Activated CD4-positive, alpha-beta memory T cell treated with anti-CD3 and anti-CD28 coated beads, Interleukin-2, amount 10 ng/mL, durations not matched to agents 7 days and 5 days (primary cell): Measurements from ENCODE around the gene UBR7. TPM values are rescaled to one million over a fixed set of nuclear protein-coding genes. Genes with fewer than 3 reads are reported as not detected.
A peak's percentile ranks its signal among the peaks of the same experiment; 100 is the strongest.

ENCODE experiments used
- CTCF ChIA-PET: fragments of 350-600 bp; sonication (Branson Sonifier 250); formaldehyde crosslinking; loops from one replicate; lab custom pipeline; 2021; ENCODE audit warnings: antibody characterized with exemption, inconsistent platforms; lab: Charles Lee
- POLR2A ChIA-PET: fragments of 350-600 bp; sonication (Branson Sonifier 250); formaldehyde crosslinking; loops from one replicate; lab custom pipeline; 2021; ENCODE audit warnings: antibody characterized with exemption; lab: Charles Lee
- DNase-seq: peaks from one replicate; pipeline ENCODE4 v3.0.0-alpha.2; 2020
- H3K27ac Mint-ChIP-seq: one replicate; pipeline ENCODE4 v1.8.0; 2021; ENCODE audit warnings: mild to moderate bottlenecking, mixed read lengths
- H3K27me3 Mint-ChIP-seq: one replicate; pipeline ENCODE4 v1.8.0; 2021; ENCODE audit warnings: mixed read lengths
- H3K36me3 Mint-ChIP-seq: one replicate; pipeline ENCODE4 v1.8.0; 2021; ENCODE audit warnings: low read depth, mixed read lengths
- H3K4me1 Mint-ChIP-seq: one replicate; pipeline ENCODE4 v1.8.0; 2021; ENCODE audit warnings: mixed read lengths
- H3K4me3 Mint-ChIP-seq: one replicate; pipeline ENCODE4 v1.8.0; 2021; ENCODE audit warnings: mild to moderate bottlenecking, mixed read lengths
- H3K9me3 Mint-ChIP-seq: one replicate; pipeline ENCODE4 v1.8.0; 2021; ENCODE audit warnings: mixed read lengths
- total RNA-seq, 2 experiments: library from RNA; stranded (reverse); gene quantifications; one replicate each; pipeline ENCODE4 v1.2.3, GENCODE V29; 2021

UBR7 gene
- total RNA-seq, 2 experiments from 2014 or later, result 43.5 to 47.7 TPM

GRCh38 chr14:93234798-93235197 is 27.7 kb downstream of the UBR7 start:
- no peak overlapping the region for H3K27ac Mint-ChIP-seq

GRCh38 chr14:93239869-93240677 is 33.0 kb downstream of the UBR7 start:
- H3K27me3 Mint-ChIP-seq, result peaks cover 3% of the 10 kb centered on the region
- ChIA-PET POLR2A (no interaction called here), CTCF (no interaction called here)
- H3K36me3 Mint-ChIP-seq, result peaks cover 16% of the 10 kb centered on the region
- DNase-seq, result no peak
- H3K27ac Mint-ChIP-seq, result no peak overlapping the region
- no peaks in the 10 kb centered on the region for H3K9me3 Mint-ChIP-seq
- H3K4me1 Mint-ChIP-seq, result no peaks in the 10 kb centered on the region
- no peak overlapping the region for H3K4me3 Mint-ChIP-seq

More at GRCh38 chr14:93234798-93235197, 27.7 kb downstream of the UBR7 start:
- ChIA-PET CTCF (no interaction called here), POLR2A (no interaction called here)
- H3K27me3 Mint-ChIP-seq, result peaks cover 26% of the 10 kb centered on the region
- no peak for DNase-seq
- H3K9me3 Mint-ChIP-seq, result no peaks in the 10 kb centered on the region
- peaks cover 11% of the 10 kb centered on the region for H3K4me1 Mint-ChIP-seq
- H3K4me3 Mint-ChIP-seq, result no peak overlapping the region
- no peaks in the 10 kb centered on the region for H3K36me3 Mint-ChIP-seq

- Mint-ChIP-seq H3K9me3 (no peaks in the 10 kb centered on the region), H3K27me3 (no peaks in the 10 kb centered on the region), H3K4me3 (no peak overlapping the region), H3K4me1 (no peaks in the 10 kb centered on the region), H3K36me3 (peaks cover 22% of the 10 kb centered on the region), H3K27ac (no peak overlapping the region)
- DNase-seq, result no peak
- CTCF ChIA-PET, result interaction anchor here (0.7 kb wide), 1 partner anchor 1484 kb away, joined by 3 read pairs; no protein-coding TSS in a partner anchor
- POLR2A ChIA-PET, result no interaction called here
These were observed 33.6 kb downstream of the UBR7 start for GRCh38 chr14:93240678-93241000.

GRCh38 chr14:93245764-93246420 is 38.8 kb downstream of the UBR7 start:
- no peaks in the 10 kb centered on the region for H3K9me3 Mint-ChIP-seq
- peaks cover 26% of the 10 kb centered on the region for H3K36me3 Mint-ChIP-seq
- peaks cover 22% of the 10 kb centered on the region for H3K4me1 Mint-ChIP-seq
- H3K27ac Mint-ChIP-seq, result no peak overlapping the region
- H3K4me3 Mint-ChIP-seq, result no peak overlapping the region
- CTCF ChIA-PET, result no interaction called here
- DNase-seq, result no peak
- POLR2A ChIA-PET, result no interaction called here
- no peaks in the 10 kb centered on the region for H3K27me3 Mint-ChIP-seq

GRCh38 chr14:93246534-93246933 is 39.5 kb downstream of the UBR7 start:
- DNase-seq, result no peak
- H3K27ac Mint-ChIP-seq, result no peak overlapping the region
- ChIA-PET CTCF (no interaction called here), POLR2A (no interaction called here)
- H3K4me3 Mint-ChIP-seq, result no peak overlapping the region
- H3K36me3 Mint-ChIP-seq, result peaks cover 26% of the 10 kb centered on the region
- no peaks in the 10 kb centered on the region for H3K9me3 Mint-ChIP-seq
- H3K4me1 Mint-ChIP-seq, result peaks cover 22% of the 10 kb centered on the region
- no peaks in the 10 kb centered on the region for H3K27me3 Mint-ChIP-seq

GRCh38 chr14:93249128-93249831 is 42.2 kb downstream of the UBR7 start:
- no peaks in the 10 kb centered on the region for H3K9me3 Mint-ChIP-seq
- H3K27ac Mint-ChIP-seq, result peak overlapping the region; percentile 19
- no peak overlapping the region for H3K4me3 Mint-ChIP-seq
- no peaks in the 10 kb centered on the region for H3K27me3 Mint-ChIP-seq
- peaks cover 11% of the 10 kb centered on the region for H3K36me3 Mint-ChIP-seq
- ChIA-PET CTCF (interaction anchor here (0.7 to 3.3 kb wide), 2 partner anchors 86 to 136 kb away, joined by 3 to 9 read pairs; no protein-coding TSS in a partner anchor), POLR2A (interaction anchor here (1.0 kb wide), 1 partner anchor 17 kb away, joined by 3 read pairs; no protein-coding TSS in a partner anchor)
- DNase-seq, result no peak
- peaks cover 24% of the 10 kb centered on the region for H3K4me1 Mint-ChIP-seq

GRCh38 chr14:93262446-93262845 is 55.4 kb downstream of the UBR7 start:
- Mint-ChIP-seq H3K27me3 (no peaks in the 10 kb centered on the region), H3K36me3 (peaks cover 9% of the 10 kb centered on the region), H3K4me1 (peaks cover 4% of the 10 kb centered on the region), H3K27ac (no peak overlapping the region), H3K9me3 (no peaks in the 10 kb centered on the region), H3K4me3 (no peak overlapping the region)
- ChIA-PET CTCF (no interaction called here), POLR2A (no interaction called here)
- no peak for DNase-seq

GRCh38 chr14:93263416-93263815 is 56.4 kb downstream of the UBR7 start:
- CTCF ChIA-PET, result no interaction called here
- Mint-ChIP-seq H3K27me3 (no peaks in the 10 kb centered on the region), H3K36me3 (peaks cover 9% of the 10 kb centered on the region), H3K9me3 (no peaks in the 10 kb centered on the region), H3K4me1 (peaks cover 4% of the 10 kb centered on the region), H3K27ac (no peak overlapping the region), H3K4me3 (no peak overlapping the region)
- POLR2A ChIA-PET, result no interaction called here
- DNase-seq, result no peak

- ChIA-PET POLR2A (no interaction called here), CTCF (no interaction called here)
- DNase-seq, result no peak
- Mint-ChIP-seq H3K4me3 (no peak overlapping the region), H3K9me3 (no peaks in the 10 kb centered on the region), H3K27me3 (no peaks in the 10 kb centered on the region), H3K36me3 (peaks cover 7% of the 10 kb centered on the region), H3K4me1 (peaks cover 6% of the 10 kb centered on the region), H3K27ac (no peak overlapping the region)
These were observed 59.1 kb downstream of the UBR7 start for GRCh38 chr14:93266127-93266526.

GRCh38 chr14:93267149-93267711 is 60.2 kb downstream of the UBR7 start:
- POLR2A ChIA-PET, result no interaction called here
- Mint-ChIP-seq H3K4me3 (no peak overlapping the region), H3K9me3 (no peaks in the 10 kb centered on the region), H3K36me3 (peaks cover 7% of the 10 kb centered on the region), H3K4me1 (peaks cover 9% of the 10 kb centered on the region), H3K27me3 (no peaks in the 10 kb centered on the region), H3K27ac (no peak overlapping the region)
- CTCF ChIA-PET, result interaction anchor here (1.4 kb wide), 1 partner anchor 48 kb away, joined by 3 read pairs; no protein-coding TSS in a partner anchor
- no peak for DNase-seq

- no peak overlapping the region for H3K27ac Mint-ChIP-seq
These were observed 61.4 kb downstream of the UBR7 start for GRCh38 chr14:93268406-93268805.

GRCh38 chr14:93269341-93270068 is 62.4 kb downstream of the UBR7 start:
- H3K27me3 Mint-ChIP-seq, result no peaks in the 10 kb centered on the region
- CTCF ChIA-PET, result no interaction called here

More at GRCh38 chr14:93268406-93268805, 61.4 kb downstream of the UBR7 start:
- H3K4me3 Mint-ChIP-seq, result no peak overlapping the region
- no peaks in the 10 kb centered on the region for H3K9me3 Mint-ChIP-seq
- peaks cover 9% of the 10 kb centered on the region for H3K4me1 Mint-ChIP-seq
- DNase-seq, result no peak
- POLR2A ChIA-PET, result no interaction called here
- CTCF ChIA-PET, result no interaction called here
- H3K36me3 Mint-ChIP-seq, result peaks cover 11% of the 10 kb centered on the region
- no peaks in the 10 kb centered on the region for H3K27me3 Mint-ChIP-seq

More at GRCh38 chr14:93269341-93270068, 62.4 kb downstream of the UBR7 start:
- peaks cover 5% of the 10 kb centered on the region for H3K4me1 Mint-ChIP-seq
- H3K36me3 Mint-ChIP-seq, result peaks cover 8% of the 10 kb centered on the region
- no peak overlapping the region for H3K27ac Mint-ChIP-seq
- POLR2A ChIA-PET, result no interaction called here
- H3K9me3 Mint-ChIP-seq, result no peaks in the 10 kb centered on the region
- no peak for DNase-seq
- H3K4me3 Mint-ChIP-seq, result no peak overlapping the region
